H4 (cell line): ENCODE measurements around the gene ZDHHC8. TPM values are rescaled to one million over a fixed set of nuclear protein-coding genes. Genes with fewer than 3 reads are reported as not detected.

Experiments
- DNase-seq: peaks from one replicate; pipeline ENCODE4 v3.0.0-alpha.2; 2015; ENCODE audit warnings: low spot score
- total RNA-seq: library from RNA; depleted of rRNA; stranded (reverse); fragments of >200 nt; shearing (Covaris generic); gene quantifications from 2 replicates; pipeline ENCODE4 v1.2.3, GENCODE V29; 2014

The ZDHHC8 gene
- total RNA-seq, 1 experiment from 2014 or later: 6.9 TPM

- DNase-seq: no peak
These were observed 11.4 kb downstream of the ZDHHC8 start for GRCh38 chr22:20142711-20143621.

DNA sequence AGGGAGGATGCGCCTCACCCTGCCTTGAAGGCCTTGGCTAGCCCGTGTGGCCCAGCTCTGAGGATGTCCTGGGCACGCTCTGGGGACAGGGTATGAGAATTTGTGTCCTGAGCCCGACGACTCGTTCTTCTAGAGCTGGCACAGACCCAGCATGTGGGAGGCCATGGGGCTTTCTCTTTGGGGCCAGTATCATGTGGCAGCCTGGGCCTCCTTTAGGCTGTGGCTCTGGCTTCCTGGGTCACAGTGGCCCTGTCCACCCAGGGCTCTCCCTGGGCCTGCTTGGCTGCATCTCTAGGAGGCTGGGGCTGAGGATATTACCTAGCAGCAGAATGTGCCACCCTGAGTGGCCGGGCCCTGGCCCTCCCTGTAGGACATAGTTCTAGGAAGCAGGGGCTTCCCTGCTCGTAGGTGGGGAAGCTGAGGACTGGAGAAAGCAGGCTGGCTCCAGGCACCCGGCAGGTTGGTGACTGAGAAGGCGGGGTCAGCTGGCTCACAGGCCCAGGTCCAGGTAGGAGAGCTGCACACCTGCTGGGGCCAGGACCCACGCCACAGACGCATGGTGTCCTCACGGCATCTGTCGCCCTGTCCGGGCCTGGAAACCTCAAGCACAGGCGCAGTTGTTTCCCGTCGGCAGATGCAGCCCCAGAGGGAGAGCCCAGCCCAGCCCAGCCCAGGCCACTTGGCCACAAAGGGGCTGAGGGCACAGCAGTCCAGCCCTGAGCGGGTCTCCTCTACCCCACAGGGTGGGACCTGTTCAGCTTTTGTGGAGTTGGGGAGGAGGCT, 12.5 kb downstream of the ZDHHC8 start:
- no peak for DNase-seq

GRCh38 chr22:20145206-20145831, 13.7 kb downstream of the ZDHHC8 start:
- DNase-seq: no peak

DNA sequence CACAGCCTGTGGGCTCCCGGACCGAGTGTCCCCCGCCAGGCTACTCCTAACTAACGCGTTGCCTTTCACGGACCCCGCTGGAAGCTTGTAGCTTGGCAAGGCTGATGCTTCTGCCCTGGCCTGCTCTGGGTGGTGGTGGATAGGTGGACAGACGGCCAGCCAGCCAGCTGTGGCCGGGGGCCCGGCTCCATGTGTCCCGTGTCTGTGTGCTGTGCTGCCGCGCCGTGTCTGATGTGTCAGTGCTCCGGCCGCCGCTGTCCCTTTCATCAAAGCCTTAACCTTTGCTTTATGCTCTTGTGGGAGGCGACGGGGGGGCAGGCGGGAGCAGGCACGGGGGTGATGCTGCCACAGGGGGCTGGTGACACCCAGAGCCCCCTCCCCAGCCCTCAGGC, 14.2 kb downstream of the ZDHHC8 start:
- no peak for DNase-seq

- no peak for DNase-seq
These were observed 15.2 kb downstream of the ZDHHC8 start for GRCh38 chr22:20146777-20147176.

GRCh38 chr22:20147237-20147988, 15.8 kb downstream of the ZDHHC8 start:
- no peak for DNase-seq

DNA sequence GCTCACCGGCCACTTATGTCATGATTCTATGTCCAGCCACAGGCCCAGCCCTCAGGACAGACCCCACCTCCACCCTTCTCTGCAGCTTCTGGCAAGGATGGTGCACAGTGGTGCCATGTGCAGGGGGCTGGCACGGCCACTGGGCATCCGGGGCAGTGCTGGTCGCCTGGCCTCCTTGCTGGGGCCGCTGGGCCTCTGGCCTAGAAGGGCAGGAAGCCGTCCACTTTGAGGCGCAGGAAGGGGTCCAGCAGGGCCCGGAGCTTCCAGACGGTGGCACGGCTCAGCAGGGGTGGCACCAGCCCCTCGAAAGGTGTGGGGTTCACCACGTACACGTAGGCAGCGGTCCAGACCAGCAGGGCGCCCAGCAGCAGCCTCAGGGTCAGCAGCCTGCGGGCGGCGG, 16.8 kb downstream of the ZDHHC8 start:
- no peak for DNase-seq

DNA sequence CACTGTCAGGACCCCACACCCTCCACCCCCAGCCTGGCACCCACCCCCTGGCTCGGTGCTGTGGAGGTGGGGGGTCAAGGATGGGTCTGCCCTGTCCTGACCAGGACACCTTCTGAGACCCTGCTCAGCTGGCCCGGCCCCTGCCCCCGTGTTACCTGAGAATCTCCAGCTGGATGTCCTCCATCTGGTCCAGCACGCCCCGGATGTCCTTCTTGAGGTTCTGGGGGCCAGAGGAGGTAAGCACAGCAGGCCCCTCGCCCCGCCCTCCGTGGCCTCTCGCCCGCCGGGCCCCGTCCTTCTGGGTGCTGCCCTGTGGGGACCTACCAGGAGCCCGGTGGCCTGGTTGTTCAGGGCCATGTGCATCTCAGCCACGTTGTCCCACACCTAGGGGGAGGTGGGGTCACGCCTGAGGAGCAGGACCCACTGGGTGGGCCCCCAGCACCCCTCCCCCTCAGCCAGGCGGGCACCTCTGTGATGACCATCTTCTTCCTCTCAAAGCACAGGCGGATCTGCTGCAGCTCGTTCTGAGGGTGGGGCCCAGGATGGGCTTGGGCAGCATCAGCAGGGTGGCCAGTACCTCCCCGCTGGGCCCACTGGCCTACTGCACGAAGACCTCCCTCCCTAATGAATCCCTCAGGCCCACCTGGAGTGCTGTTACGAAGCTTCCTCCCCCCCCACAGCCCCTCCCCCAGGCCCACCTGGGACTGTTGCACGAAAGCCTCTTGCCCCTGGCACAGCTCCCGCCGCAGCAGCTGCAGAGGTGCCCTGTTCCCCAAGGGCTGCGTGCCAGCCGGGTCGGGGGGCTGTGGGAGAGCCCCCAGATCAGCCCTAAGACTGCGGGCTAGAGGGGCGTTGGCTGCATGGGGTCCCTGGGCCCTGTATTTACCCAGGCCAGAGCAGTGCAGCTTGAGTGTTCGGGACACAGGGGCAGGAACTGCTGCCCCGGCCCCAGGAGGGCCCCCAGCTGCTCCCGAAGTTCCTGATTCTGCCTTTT, 17.9 kb downstream of the ZDHHC8 start:
- DNase-seq: no peak

DNA sequence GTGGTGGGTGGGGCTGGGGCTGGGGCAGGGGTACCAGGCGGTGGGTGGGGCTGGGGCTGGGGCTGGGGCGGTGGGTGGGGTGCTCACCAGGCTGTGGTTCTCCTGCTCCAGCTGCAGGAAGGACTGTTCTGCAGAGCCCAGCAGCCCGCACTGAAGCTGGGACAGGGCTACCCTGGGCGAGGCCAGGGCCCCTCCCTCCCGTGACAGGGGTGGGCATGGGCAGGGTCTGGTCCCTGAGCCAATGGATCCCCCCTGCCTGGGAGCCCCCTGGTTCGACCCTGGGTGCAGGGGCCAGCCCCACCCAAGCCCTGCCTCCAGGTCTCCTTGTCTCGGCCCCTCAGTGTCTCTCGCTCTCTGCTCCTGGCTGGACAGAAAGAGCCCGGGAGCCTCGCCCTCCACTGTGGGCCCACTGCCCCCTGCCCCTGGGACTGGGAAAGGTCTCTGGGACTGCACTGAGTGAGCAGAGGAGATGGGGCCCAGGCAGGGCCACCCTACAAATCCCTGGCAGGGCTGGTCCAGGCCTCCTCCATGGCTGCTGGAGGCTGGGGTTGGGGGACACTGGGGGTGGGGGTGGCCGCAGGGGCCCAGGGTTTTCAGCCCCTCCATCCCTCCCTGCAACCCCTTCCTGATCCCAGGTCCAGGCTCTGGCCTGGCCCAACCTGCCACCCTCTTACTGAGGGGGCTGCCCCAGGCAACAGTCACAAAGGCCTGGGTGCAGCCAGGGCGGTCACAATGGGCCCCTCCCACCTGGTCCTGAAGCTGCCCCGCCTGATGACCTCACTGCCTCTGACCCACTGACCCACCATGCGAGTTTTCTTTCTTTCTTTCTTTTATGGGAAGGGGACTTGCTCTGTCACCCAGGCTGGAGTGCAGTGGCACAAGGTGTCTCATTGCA, 19.0 kb downstream of the ZDHHC8 start, which contains the start of gene CCDC188:
TSS of gene CCDC188 (minus strand) at position 675 of the 895 bp plus-strand sequence. CDS start at position 606, 69 bp downstream.
- DNase-seq: no peak

DNA sequence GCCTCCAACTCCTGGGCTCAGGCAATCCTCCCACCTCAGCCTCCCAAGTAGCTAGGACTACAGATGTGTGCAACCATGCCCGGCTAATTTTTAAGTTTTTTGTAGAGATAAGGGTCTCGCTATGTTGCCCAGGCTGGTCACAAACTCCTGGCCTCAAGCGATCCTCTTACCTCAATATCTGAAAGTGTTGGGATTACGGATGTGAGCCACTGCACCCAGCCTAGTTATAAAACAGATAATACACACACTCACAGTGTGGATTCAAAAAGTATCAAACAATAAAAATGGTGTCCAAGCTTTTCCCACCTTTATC, 19.6 kb downstream of the ZDHHC8 start:
- no peak for DNase-seq

GRCh38 chr22:20152464-20152890, 20.9 kb downstream of the ZDHHC8 start:
- DNase-seq: no peak

GRCh38 chr22:20153945-20154344, 22.3 kb downstream of the ZDHHC8 start:
- DNase-seq: no peak

- DNase-seq: no peak
These were observed 23.1 kb downstream of the ZDHHC8 start for GRCh38 chr22:20154602-20155187.

GRCh38 chr22:20155330-20156041, 23.9 kb downstream of the ZDHHC8 start:
- peak; percentile 63 for DNase-seq

- no peak for DNase-seq
These were observed 24.4 kb downstream of the ZDHHC8 start for GRCh38 chr22:20156042-20156389.

- DNase-seq: peak; percentile 39
These were observed 25.2 kb downstream of the ZDHHC8 start for GRCh38 chr22:20156611-20157429.

GRCh38 chr22:20157430-20158183, 26.0 kb downstream of the ZDHHC8 start:
- DNase-seq: no peak
